ENCODE results near the gene PPP1R12A. TPM values are rescaled to one million over a fixed set of nuclear protein-coding genes. Genes with fewer than 3 reads are reported as not detected.

Gene PPP1R12A
- total RNA-seq, 1 donor from 2014 or later, result 95.8 TPM

- H3K36me3 ChIP-seq, result no peaks in the 10 kb centered on the region
Observed at GRCh38 chr12:79895804-79896203, 39.1 kb downstream of the PPP1R12A start.

GRCh38 chr12:79895071-79895470, 39.8 kb downstream of the PPP1R12A start:
- Histone ChIP-seq H3K36me3 (no peaks in the 10 kb centered on the region), H3K4me3 (no peak overlapping the region), H3K9me3 (no peaks in the 10 kb centered on the region), H3K27ac (peak overlapping the region; percentile 12), H3K27me3 (no peaks in the 10 kb centered on the region), H3K4me1 (peaks cover 31% of the 10 kb centered on the region)
- intact Hi-C loops (cut with DNase I), result no loop called here
- no peak for DNase-seq (ENCODE audit: extremely low spot score in 2 of 2)
- TF ChIP-seq POLR2A (IDR thresholded peaks at IDR 0.05) (no peak), POLR2AphosphoS5 (IDR thresholded peaks at IDR 0.05; ENCODE audit: insufficient read depth in 1 of 2, low read depth in 1 of 2) (peak in 1 of 2 donors; percentile 15)
- TF ChIP-seq, protein P1, sequence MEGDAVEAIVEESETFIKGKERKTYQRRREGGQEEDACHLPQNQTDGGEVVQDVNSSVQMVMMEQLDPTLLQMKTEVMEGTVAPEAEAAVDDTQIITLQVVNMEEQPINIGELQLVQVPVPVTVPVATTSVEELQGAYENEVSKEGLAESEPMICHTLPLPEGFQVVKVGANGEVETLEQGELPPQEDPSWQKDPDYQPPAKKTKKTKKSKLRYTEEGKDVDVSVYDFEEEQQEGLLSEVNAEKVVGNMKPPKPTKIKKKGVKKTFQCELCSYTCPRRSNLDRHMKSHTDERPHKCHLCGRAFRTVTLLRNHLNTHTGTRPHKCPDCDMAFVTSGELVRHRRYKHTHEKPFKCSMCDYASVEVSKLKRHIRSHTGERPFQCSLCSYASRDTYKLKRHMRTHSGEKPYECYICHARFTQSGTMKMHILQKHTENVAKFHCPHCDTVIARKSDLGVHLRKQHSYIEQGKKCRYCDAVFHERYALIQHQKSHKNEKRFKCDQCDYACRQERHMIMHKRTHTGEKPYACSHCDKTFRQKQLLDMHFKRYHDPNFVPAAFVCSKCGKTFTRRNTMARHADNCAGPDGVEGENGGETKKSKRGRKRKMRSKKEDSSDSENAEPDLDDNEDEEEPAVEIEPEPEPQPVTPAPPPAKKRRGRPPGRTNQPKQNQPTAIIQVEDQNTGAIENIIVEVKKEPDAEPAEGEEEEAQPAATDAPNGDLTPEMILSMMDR (IDR thresholded peaks at IDR 0.05), result no peak

More at GRCh38 chr12:79895804-79896203, 39.1 kb downstream of the PPP1R12A start:
- no peaks in the 10 kb centered on the region for H3K27me3 ChIP-seq
- DNase-seq (ENCODE audit: extremely low spot score in 2 of 2), result no peak
- intact Hi-C loops (cut with DNase I), result no loop called here
- H3K27ac ChIP-seq, result peak overlapping the region; percentile 12
- no peak for TF ChIP-seq POLR2A (IDR thresholded peaks at IDR 0.05)
- TF ChIP-seq, protein P1 (IDR thresholded peaks at IDR 0.05), result no peak
- TF ChIP-seq POLR2AphosphoS5 (IDR thresholded peaks at IDR 0.05; ENCODE audit: insufficient read depth in 1 of 2, low read depth in 1 of 2), result no peak
- H3K4me3 ChIP-seq, result no peak overlapping the region
- H3K9me3 ChIP-seq, result no peaks in the 10 kb centered on the region
- peaks cover 34% of the 10 kb centered on the region for H3K4me1 ChIP-seq

- DNase-seq (ENCODE audit: extremely low spot score in 2 of 2), result no peak
- intact Hi-C loops (cut with DNase I), result no loop called here
- peaks cover 45% of the 10 kb centered on the region for H3K4me1 ChIP-seq
- TF ChIP-seq POLR2AphosphoS5 (IDR thresholded peaks at IDR 0.05; ENCODE audit: insufficient read depth in 1 of 2, low read depth in 1 of 2) (no peak), POLR2A (IDR thresholded peaks at IDR 0.05) (no peak)
- TF ChIP-seq, protein P1 (IDR thresholded peaks at IDR 0.05), result no peak
- no peak overlapping the region for H3K4me3 ChIP-seq
- H3K9me3 ChIP-seq, result no peaks in the 10 kb centered on the region
- no peaks in the 10 kb centered on the region for H3K27me3 ChIP-seq
- no peak overlapping the region for H3K27ac ChIP-seq
- H3K36me3 ChIP-seq, result no peaks in the 10 kb centered on the region
Observed at GRCh38 chr12:79891506-79892162, 43.3 kb downstream of the PPP1R12A start.

- DNase-seq (ENCODE audit: extremely low spot score in 2 of 2), result no peak
- no peaks in the 10 kb centered on the region for H3K36me3 ChIP-seq
- no peak overlapping the region for H3K27ac ChIP-seq
- H3K4me1 ChIP-seq, result peaks cover 62% of the 10 kb centered on the region
- H3K4me3 ChIP-seq, result no peak overlapping the region
- H3K27me3 ChIP-seq, result no peaks in the 10 kb centered on the region
- no peak for TF ChIP-seq POLR2AphosphoS5 (IDR thresholded peaks at IDR 0.05; ENCODE audit: insufficient read depth in 1 of 2, low read depth in 1 of 2)
- no peak for TF ChIP-seq POLR2A (IDR thresholded peaks at IDR 0.05)
- TF ChIP-seq, protein P1 (IDR thresholded peaks at IDR 0.05), result no peak
- H3K9me3 ChIP-seq, result no peaks in the 10 kb centered on the region
- intact Hi-C loops (cut with DNase I), result loop anchor here (10.0 kb wide), 1 partner anchor 297 kb away; no protein-coding TSS in a partner anchor
Observed at GRCh38 chr12:79887890-79888289, 47.0 kb downstream of the PPP1R12A start.

DNA sequence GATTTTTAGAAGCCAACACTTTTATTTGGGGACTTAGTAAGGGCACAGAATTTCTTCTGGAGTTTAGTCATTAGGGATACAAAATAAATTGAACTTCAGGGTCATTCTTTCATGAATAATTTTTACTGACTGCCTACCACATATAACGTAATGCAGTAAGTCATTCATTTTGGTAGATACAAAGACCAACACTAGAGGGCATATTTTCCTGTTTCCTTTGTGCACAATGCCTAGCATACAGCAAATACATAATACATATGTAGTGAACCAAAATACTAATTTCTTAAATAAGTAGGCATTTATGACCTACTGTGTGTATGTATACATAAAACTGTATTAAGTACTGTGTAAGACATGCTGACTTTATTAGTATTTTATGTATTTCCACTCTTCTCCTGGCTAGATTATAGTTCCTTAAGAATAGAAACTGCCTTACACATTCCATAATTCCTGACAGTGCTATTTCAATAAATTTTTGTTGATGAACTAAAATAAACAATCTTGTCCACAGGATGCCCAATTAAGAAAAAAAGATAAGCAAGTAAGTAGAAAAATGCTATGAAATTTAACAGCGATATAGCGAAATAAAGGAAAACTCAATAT, 47.9 kb downstream of the PPP1R12A start:
- no peaks in the 10 kb centered on the region for H3K27me3 ChIP-seq
- no peaks in the 10 kb centered on the region for H3K36me3 ChIP-seq
- DNase-seq (ENCODE audit: extremely low spot score in 2 of 2), result no peak
- TF ChIP-seq POLR2AphosphoS5 (IDR thresholded peaks at IDR 0.05; ENCODE audit: insufficient read depth in 1 of 2, low read depth in 1 of 2) (no peak), POLR2A (IDR thresholded peaks at IDR 0.05) (no peak)
- TF ChIP-seq, protein P1 (IDR thresholded peaks at IDR 0.05), result peak; percentile 10 to 36 (median 29)
- peaks cover 71% of the 10 kb centered on the region for H3K4me1 ChIP-seq
- no peak overlapping the region for H3K27ac ChIP-seq
- no peak overlapping the region for H3K4me3 ChIP-seq
- intact Hi-C loops (cut with DNase I), result loop anchor here (10.0 kb wide), 1 partner anchor 298 kb away; no protein-coding TSS in a partner anchor
- H3K9me3 ChIP-seq, result no peaks in the 10 kb centered on the region

Measured in vagina (tissue), 2 donors.